GM19468 (cell line): ENCODE data around the gene GPBAR1.
"Not testable (repeated sequence)": the region's sequence is repeated elsewhere in the genome, so short reads cannot be mapped to it uniquely, and the experiment has no call there.

Source experiments
- ATAC-seq: cut with Tn5 transposase; IDR thresholded peaks from one replicate; pipeline ENCODE4 v1.9.1; 2021; ENCODE audit warnings: mild to moderate bottlenecking, moderate library complexity, moderate number of reproducible peaks; ENCODE audit not compliant: unreplicated experiment; ENCODE audit errors: extremely low read depth

Gene GPBAR1

DNA sequence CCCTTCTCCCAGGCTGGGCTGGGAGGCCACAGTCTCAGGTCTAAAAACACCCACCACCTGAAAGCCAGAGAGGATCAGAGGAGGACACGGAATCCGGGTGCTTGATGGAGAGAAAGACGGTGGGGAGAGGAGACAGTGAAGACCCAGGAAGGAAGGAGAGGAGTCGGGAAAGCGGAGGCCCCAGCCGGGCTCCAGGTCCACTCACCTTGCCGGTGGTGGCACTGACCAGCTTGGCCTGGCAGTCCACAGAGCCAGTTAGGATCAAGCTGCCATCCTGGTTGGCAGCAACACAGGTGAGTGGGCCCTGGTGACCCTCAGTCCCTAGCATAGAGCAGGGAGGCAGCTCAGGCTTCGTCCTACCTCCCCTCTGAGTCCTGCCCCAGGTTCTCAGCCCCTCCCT lies 4.8 kb downstream of the GPBAR1 start:
- ATAC-seq, result no peak

DNA sequence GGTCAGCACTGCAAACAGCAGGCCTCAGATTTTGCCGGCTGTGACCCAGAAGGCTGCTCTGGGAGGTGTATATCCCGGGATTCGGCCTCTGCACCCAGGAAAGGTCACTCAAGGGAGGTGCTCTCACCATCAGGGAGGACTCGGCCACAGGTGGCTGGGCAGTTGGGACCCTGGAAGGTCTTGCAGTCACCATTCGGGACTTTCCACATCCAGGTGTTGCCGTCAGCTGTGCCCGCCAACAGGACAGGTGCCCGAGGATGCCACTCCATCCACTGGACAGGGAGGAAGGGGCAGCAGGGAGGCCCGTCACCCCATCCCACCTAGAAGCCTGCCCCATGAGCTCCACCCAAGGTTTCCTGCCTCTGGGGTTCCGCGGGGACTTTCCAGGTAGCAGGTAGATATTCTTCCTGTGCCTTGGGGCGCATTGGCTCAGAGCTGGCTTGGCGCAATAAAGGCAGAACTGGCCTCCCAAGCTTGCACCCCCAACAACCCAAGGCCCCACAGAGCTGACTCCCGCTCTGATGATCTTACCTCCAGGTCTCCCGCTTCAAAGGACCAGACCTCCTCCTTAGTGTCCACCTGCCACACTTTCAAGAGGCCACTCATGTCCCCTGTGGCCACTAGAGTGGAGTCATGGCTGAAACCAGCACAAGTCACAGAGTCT lies 5.6 kb downstream of the GPBAR1 start:
- ATAC-seq, result no peak

DNA sequence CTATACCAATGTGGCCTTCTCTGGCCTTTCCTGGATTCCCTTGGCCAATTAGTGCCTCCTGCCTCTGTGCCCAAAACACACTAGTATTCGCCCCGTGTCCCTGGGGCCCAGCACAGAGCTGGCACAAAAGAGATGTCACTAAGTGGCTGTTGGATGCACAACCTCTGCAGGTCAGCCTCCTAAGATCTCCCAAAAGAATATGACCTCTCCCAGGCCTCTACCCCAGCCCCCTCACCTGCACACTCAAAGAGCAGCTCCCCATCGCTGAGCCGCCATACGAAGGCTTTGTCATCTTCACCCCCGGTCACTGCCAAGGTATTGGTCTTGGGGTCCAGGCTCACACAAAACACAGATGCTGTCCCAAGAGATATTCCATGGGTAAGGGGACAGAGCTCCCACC lies 6.4 kb downstream of the GPBAR1 start:
- no peak for ATAC-seq

DNA sequence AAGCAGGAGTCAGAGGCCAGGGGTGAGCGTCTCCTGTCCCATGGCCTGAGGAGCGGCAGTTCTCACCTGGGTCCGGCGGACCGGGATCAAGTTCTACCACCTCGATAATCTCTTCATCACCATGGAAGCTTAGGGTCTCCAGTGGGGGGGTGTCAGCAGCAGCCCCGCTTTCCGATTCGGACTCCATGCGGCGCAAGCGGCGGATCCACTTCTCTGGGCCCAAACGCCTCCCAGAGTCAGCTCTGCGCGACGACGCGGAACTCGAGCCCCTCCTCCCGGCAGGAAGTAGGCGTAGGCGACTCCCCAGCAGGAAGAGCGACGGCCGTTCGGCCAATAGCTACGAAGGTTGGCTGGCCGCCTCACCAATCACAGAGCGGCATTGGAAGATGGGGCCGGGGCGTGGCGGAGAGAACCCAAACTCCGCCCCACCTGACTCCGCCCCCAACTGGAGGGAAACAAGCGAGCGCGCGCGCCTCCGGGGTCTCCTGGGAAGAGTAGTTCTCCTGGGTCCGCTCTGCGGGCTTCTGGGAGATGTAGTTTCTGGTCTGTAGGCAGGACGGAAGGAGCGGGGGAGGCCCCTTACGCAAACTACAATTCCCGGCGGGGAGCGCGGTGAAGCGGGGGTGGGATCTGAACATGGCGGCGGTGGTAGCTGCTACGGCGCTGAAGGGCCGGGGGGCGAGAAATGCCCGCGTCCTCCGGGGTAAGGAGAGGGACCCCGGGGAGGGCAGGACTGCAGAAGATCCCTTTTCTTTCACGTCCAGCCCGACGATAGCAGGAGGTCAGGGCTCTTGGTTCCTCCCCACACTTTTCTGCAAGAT lies 9.3 kb downstream of the GPBAR1 start, which contains the start of the genes AAMP and PNKD:
TSS of gene AAMP (minus strand) at position 238 of the 821 bp plus-strand sequence. CDS start at position 187, 51 bp downstream.
TSS of gene PNKD (plus strand) at position 620 of the 821 bp plus-strand sequence. CDS start at position 637, 17 bp downstream.
- peak; percentile 89 for ATAC-seq

DNA sequence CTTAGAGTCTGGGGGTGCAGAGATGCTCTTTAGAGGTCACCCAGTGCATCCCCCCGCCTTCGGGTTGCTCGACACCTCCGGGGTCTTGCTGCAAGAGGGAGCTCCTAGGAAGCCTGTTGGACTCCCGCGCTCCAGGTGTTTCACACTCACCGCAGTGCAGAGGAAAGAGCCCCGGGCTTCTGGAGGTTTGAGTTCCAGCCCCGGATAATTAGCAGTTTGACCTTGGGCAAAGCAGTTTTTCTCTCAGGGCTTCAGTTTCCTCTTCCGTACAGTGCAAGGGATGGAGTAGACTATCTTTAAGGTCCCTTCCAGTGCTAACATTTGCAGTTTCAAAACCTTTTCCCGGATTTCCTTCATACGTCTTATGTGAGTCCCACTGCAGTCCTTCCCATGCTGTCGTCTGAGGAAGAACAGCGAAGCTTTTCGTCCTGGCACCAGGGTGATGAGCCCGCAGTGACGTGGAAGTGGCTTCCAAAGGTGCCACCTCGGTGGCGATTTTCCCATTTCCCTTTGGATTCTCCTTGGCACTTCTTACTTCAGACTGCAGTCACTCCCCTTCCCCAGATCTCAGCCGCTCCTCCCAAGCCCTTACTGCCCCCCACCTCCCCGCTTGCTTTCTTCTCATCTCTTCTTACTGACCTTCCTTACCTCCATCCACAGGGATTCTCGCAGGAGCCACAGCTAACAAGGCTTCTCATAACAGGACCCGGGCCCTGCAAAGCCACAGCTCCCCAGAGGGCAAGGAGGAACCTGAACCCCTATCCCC lies 10.1 kb downstream of the GPBAR1 start:
- ATAC-seq, result no peak

DNA sequence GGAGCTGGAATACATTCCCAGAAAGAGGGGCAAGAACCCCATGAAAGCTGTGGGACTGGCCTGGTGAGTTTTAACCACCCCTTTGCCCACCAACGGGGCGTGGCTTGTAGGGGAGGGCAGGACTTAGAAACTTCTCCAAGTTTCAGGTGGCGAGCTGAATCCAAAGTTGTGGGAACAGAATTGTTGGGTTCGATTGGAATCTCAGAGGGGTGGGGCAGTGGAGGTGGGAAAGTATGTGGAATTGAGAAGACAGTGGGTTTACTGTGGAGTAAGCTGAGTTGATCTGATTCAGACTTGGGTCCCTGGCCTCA lies 10.6 kb downstream of the GPBAR1 start:
- ATAC-seq, result no peak

DNA sequence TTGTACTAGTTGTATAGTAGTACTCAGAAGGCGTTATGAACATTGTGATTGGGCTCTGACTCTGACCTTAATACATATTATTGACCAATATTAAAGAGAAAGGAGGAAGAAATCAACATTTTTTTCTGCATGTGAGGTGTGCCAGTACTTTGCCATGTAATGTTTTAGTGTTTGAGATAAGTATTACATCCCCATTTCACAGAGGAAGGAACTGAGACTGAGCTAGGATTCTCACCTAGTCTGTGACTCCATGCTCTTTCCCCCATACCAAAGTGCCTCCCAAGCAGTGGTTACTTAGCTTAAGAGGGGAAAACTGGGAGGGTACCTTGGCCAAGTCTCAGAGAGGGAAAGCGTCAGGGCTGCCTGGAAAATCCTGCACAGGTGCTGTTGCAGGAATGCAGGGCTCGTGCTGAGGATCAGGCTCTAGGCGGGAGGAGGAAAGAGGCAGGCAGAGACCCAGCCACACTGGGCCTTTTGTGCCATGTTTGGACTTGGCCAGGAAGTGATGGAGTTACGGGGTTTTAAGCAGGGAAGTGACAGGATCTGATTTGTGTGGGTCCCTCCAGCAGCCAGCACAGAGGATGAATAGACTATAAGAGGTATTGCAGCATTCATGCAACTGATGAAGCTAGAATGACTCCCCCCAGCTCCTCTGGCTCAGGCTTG lies 11.2 kb downstream of the GPBAR1 start:
- ATAC-seq, result no peak

DNA sequence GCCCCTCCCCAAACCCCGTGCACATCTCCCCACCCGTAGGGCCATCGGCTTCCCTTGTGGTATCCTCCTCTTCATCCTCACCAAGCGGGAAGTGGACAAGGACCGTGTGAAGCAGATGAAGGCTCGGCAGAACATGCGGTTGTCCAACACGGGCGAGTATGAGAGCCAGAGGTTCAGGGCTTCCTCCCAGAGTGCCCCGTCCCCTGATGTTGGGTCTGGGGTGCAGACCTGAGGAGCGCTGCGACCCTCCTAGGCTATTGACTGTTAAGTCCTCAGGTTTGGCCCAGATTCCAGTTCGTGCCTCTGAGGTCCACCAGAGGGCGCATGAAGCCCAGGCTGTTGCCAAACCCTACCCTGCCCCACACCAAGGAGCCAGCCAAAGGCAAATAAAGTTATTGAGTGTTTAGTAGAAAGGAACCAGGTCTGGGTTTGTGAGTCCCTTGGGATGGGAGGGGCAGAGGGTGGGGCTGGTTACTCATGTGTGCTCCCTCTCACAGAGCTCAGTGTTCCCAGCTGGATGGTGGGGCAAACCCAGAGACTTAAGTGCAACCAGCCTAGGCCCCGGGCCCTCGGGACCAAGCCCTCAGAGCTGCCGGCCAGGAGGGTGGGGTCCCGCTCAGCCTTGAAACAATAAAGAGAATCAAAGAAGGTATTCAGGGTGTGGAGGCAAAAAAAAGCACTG lies 11.9 kb downstream of the GPBAR1 start:
- ATAC-seq, result no peak

DNA sequence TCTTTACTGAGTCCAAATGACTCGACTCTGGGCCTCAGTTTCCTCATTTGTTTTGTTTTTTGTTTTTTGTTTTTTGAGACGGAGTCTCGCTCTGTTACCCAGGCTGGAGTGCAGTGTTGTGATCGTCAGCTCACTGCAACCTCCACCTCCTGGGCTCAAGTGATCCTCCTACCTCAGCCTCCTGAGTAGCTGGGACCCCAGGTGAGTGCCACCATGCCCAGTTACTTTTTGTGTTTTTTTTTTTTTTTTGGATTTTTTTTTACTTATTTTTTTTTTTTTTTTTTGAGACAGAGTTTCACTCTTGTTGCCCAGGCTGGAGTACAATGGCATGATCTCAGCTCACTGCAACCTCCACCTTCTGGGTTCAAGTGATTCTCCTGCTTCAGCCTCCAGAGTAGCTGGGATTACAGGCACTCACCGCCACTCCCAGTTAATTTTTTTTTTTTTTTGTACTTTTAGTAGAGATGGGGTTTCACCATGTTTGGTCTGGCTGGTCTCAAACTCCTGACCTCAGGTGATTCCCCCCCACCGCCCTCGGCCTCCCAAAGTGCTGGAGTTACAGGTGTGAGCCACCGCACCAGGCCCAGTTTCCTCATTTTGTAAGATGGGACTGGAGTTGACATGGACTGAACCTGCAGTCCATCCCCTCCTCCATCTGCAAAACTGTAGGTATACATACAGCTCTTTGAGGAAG lies 12.5 kb downstream of the GPBAR1 start:
- not testable (repeated sequence) for ATAC-seq

DNA sequence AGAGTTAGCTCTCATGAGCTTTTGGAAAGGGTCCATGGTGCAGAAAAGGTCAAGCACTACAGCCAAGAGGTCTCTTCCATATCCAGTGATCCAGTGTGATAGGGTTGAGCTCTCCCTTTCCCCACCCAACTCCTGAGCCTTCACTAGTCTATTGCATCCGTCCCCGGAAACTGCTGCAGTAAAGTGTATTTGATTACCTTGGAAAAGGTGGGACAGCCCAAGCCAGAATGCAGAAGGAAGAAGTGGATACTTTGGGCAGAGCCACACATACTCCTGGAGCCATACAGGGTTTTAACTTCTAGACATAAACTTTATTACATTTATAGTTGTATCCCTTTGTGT lies 13.1 kb downstream of the GPBAR1 start:
- no peak for ATAC-seq

DNA sequence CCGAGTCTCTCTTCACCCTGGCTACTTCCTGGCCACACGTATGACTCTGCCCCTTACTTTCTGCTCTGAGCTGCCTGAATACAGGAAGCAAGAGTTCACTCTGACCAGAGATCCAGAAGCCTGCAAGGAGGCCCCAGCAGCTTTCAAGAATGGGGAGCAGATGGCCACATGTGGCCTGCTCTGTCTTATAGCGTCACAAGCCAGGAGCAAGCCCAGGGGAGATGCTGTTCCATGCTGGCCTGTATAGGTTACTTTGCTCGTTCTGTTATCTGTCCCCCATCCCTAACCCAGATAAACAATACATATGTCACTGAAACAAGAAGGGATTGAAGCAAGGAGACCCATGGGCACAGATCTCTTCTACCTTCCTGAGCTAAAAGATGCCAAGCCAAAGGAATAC lies 13.8 kb downstream of the GPBAR1 start:
- ATAC-seq, result no peak

DNA sequence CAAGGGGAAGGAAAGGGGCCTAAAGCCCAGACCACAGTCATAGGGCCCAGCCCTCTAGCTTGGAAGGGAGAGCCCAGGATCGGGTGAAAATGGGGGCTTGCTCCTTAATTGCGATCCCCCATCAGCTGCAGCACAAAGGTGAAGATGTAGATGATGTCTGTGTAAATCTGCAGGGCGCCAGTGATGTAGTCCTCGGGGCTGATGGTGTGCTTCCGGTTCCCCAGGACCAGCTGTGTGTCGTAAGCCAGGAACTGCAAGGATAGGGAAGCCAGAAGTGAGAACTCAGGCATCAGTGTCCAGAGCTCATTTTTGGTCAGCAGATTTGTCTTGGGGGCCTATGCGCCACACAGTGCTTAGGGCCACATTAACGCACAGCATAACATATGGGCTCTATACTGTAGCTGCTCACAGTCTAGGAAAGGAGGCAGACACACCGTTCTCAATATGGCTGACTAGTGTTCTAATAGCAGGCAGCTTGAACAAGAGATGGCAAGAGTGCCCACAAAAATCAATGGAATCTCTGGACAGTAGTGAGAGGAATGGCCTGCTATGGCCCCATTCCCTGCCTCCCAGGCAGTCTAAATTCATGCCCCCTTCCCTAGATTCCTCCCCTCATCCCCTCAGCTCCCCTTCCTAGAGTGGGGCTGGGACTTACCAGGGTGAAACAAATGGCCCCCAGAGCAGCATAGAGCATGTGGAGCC lies 14.7 kb downstream of the GPBAR1 start:
- no peak for ATAC-seq

DNA sequence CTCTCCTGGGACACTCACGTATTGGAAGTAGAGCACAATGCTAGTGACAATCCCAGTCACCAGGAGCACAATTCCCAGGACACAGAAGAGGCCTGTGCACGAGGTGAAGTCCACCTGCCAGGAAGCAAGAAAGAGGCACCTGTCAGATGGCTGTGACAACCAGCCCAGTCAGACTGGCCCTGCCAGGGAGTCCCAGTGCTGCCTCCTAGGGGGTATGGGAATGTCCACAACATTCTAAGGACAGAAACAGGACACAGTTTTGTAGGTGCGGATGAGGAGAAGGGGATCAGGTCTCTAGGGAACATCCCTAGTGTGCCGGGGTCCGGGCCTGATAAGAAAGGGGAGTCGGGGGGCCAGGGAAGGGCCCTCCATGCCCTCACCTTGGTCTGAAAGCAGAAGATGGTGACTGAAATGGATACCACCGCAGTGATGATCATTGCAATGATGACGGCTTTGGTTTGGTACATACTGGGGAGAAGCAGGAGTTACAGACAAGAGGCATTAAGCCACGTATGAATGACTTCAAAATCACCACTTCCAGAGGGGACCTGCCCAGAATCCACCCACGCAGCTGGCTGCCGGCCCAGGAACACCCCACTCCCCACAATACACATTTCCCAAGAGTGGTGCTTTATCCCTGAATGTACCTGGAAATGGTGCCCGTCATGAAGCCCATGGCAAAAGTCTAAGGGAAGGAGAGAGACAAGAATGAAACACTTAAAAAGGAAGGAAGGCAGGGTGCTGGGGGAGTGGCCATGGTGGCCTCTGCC lies 16.4 kb downstream of the GPBAR1 start:
- ATAC-seq, result no peak

DNA sequence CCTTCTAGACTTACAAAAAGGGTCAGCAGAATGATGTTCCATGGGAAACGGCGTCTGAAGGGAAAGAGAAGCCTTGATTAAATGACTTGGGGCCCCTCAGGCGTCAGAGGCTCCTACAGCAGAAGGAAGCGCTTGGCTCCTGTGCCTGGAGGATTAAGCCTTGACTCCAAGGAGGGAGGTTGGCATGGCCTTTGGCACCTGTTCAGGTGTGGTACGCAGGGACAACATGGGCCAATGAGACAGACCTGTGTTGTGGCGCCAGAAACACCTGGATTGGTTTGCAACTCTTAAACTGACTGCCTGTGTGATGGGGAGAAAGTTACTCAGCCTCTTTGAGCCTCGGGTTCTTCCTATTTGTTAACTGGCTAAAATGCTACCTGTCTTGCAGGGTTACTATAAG lies 17.1 kb downstream of the GPBAR1 start:
- no peak for ATAC-seq

DNA sequence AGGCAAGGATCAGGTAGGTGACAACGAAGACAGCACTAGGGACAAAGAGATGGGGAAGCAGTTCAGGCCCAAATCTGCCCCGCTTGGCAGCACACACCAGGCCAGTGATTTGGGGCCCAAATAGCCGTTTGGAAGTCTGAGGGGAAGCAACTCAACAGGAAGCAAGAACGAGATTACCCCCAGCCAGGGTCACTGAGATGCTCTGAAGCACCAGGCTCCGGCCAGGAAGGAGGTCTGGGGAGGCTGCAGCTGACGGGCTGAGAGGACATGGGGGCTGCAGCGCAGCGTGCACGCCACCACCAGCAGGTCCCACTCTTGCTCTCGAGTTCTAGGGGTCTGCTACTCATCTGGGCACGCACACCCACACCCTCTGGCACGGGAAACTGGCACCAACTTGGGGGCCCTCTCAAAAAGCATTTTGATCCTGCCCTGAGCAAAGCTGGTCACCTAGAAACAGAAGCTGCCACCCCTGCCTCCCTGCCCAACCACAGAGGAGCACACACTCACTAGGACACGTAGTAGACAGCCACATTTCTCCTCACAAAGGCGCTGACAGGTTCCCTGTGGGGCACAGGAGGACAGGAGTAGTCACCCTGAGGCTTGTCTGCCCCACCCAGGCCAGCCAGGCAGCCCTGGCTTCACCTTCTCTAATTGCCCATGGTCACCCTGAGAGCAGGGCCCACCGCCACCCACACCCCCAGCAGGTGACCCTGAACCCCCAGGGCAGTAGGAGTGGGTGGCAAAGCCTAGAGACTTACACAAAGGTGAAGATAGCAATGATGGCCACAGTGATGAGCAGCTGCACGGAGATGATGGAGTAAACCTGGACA lies 17.9 kb downstream of the GPBAR1 start:
- no peak for ATAC-seq

DNA sequence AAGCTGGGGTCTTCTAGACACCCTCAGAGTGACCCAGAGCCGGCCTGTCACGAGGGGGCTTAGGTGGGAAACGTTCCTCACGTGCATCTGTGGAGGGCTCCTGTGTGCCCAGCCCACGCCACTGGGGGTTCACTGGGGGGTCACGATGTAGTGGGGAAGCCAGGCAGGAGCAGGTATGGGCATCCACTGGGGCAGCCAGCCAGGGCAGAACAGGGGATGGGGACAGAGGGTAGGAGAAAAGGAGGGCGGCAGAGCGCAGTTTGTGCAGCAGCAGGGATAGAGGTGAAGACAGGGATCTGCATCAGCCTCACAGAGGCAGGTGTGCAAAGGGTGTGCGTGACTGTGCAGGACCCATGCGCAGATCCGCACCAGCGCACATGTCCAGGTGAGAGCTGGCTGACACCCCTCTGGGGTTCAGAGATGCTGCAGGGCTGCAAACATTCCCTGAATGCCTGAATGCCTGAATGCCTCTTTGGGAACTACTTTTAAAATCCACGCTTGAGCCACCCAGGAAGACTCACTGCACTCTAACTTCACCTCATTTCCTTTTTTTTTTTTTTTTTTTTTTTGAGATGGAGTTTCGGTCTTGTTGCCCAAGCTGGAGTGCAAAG lies 19.6 kb downstream of the GPBAR1 start:
- ATAC-seq, result no peak

DNA sequence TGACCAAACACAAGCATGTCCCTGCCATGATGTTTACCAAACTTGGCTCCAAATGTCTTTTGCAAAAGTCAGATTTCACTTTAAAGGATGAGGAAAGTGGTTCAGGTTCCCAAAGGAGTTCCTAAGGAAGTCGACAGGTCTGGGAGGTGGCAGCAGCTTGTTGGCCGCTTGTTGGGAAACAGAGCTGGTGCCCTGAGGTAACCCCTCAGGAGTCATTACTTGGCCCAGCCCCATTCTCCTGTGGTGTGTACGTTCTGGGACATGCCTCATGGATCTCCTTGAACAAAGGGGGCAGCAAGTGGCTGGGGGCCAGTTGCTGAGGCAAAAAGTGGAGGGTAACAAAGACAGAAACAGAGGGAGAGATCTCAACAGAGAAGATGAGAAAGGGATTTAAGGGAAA lies 20.6 kb downstream of the GPBAR1 start:
- ATAC-seq, result no peak
